ENCODE data around the gene G3BP2.

- no peak for TF ChIP-seq CTCF (IDR thresholded peaks at IDR 0.05)
- no peak for TF ChIP-seq POLR2A (IDR thresholded peaks at IDR 0.05)
Observed at GRCh38 chr4:75671802-75672421, 1.3 kb downstream of the G3BP2 start.
